ENCODE results near the gene PEX3. TPM values are rescaled to one million over a fixed set of nuclear protein-coding genes. Genes with fewer than 3 reads are reported as not detected.

PEX3 gene
- total RNA-seq, 1 donor from 2014 or later, result 21.0 TPM

DNA sequence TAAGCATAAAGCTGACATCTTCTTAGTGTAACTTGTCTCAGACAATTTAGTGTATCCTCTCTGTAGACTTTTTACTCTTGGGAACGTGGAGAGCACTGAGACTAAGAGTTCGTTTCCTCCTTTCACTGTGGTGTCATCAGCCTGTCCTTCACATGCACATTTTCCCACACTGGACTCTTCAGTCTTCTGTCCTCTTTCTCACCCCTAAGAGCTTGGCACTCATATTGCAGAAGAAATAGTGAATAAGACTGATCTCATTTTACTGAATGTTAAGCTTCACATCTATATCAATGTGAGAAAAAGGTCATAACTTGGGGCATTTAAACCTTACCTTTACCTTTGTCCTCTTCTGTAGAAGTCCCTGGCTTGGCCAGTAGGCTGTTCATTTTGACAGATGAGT lies 35.4 kb downstream of the PEX3 start:
- no peaks in the 10 kb centered on the region for H3K9me3 ChIP-seq (replicated peaks)
- no peaks in the 10 kb centered on the region for H3K36me3 ChIP-seq
- H3K27ac ChIP-seq (replicated peaks), result no peak overlapping the region
- H3K4me3 ChIP-seq, result no peak overlapping the region
- H3K27me3 ChIP-seq (ENCODE audit: low read depth), result no peaks in the 10 kb centered on the region
- intact Hi-C loops (cut with micrococcal nuclease), result no loop called here
- no peaks in the 10 kb centered on the region for H3K4me1 ChIP-seq
- DNase-seq, result no peak
- TF ChIP-seq, protein P1, sequence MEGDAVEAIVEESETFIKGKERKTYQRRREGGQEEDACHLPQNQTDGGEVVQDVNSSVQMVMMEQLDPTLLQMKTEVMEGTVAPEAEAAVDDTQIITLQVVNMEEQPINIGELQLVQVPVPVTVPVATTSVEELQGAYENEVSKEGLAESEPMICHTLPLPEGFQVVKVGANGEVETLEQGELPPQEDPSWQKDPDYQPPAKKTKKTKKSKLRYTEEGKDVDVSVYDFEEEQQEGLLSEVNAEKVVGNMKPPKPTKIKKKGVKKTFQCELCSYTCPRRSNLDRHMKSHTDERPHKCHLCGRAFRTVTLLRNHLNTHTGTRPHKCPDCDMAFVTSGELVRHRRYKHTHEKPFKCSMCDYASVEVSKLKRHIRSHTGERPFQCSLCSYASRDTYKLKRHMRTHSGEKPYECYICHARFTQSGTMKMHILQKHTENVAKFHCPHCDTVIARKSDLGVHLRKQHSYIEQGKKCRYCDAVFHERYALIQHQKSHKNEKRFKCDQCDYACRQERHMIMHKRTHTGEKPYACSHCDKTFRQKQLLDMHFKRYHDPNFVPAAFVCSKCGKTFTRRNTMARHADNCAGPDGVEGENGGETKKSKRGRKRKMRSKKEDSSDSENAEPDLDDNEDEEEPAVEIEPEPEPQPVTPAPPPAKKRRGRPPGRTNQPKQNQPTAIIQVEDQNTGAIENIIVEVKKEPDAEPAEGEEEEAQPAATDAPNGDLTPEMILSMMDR (IDR thresholded peaks at IDR 0.05; ENCODE audit: borderline replicate concordance), result no peak

DNA sequence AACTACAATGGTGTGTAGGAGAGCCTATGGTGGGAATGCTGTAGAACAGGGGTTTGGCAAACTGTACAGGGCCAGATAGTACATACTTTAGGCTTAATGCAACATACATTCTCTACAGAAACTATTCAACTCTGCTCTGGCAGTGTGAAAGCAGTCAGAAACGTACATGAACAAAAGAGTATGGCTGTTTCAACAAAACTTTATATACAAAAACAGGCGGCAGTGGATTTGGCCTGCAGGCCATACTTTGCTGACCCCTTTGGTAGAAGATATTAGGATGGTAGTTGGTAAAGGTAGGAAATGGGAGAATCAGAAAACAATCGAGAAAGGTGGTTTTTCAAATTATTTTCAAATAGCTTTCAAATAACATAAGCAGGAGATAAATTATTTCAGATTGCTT lies 36.1 kb downstream of the PEX3 start:
- no peaks in the 10 kb centered on the region for H3K36me3 ChIP-seq
- H3K4me3 ChIP-seq, result no peak overlapping the region
- H3K27me3 ChIP-seq (ENCODE audit: low read depth), result no peaks in the 10 kb centered on the region
- TF ChIP-seq, protein P1 (IDR thresholded peaks at IDR 0.05; ENCODE audit: borderline replicate concordance), result no peak
- H3K27ac ChIP-seq (replicated peaks), result no peak overlapping the region
- DNase-seq, result no peak
- no peaks in the 10 kb centered on the region for H3K9me3 ChIP-seq (replicated peaks)
- intact Hi-C loops (cut with micrococcal nuclease), result no loop called here
- no peaks in the 10 kb centered on the region for H3K4me1 ChIP-seq

DNA sequence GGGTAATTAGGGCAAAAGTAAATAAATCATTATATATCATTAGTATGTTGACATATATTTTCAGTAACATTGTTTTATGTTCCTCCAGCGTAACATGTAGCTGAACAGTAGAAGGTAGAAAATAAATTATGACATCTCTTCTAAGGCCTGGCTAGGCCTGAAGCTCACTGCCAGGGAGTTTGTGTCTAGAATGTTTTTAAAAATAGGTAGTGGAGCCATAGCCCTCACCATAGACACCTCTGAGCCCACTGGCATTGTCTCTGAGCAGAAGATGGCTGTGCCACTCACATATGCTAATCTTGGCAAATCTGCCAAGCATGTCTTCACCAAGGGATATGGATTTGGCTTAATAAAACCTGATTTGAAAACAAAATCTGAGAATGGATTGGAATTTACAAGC lies 39.6 kb downstream of the PEX3 start:
- intact Hi-C loops (cut with micrococcal nuclease), result no loop called here
- no peaks in the 10 kb centered on the region for H3K27me3 ChIP-seq (ENCODE audit: low read depth)

DNA sequence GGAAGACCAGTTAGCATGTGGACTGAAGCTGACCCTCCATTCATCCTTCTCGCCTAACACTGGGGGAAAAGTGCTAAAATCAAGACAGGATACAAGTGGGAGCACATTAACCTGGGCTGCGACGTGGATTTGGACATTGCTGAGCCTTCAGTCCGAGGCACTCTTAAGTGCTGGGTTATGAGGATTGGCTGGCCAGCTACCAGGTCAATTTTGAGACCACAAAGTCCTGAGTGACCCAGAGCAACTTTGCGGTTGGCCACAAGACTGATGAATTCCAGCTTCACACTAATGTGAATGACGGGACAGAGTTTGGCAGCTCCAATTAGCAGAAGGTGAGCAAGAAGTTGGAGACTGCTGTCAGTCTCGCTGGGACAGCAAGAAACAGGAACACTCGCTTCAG lies 40.2 kb downstream of the PEX3 start:
- TF ChIP-seq, protein P1 (IDR thresholded peaks at IDR 0.05; ENCODE audit: borderline replicate concordance), result no peak
- DNase-seq, result no peak
- Histone ChIP-seq H3K27ac (replicated peaks) (peak overlapping the region; percentile 34), H3K9me3 (replicated peaks) (no peaks in the 10 kb centered on the region), H3K36me3 (peaks cover 23% of the 10 kb centered on the region), H3K4me3 (no peak overlapping the region), H3K27me3 (ENCODE audit: low read depth) (no peaks in the 10 kb centered on the region), H3K4me1 (no peaks in the 10 kb centered on the region)
- intact Hi-C loops (cut with micrococcal nuclease), result no loop called here

More for the DNA sequence above, 39.6 kb downstream of the PEX3 start:
- H3K4me1 ChIP-seq, result no peaks in the 10 kb centered on the region
- no peak overlapping the region for H3K4me3 ChIP-seq
- TF ChIP-seq, protein P1 (IDR thresholded peaks at IDR 0.05; ENCODE audit: borderline replicate concordance), result no peak
- DNase-seq, result no peak
- H3K27ac ChIP-seq (replicated peaks), result no peak overlapping the region
- no peaks in the 10 kb centered on the region for H3K9me3 ChIP-seq (replicated peaks)
- H3K36me3 ChIP-seq, result peaks cover 18% of the 10 kb centered on the region

DNA sequence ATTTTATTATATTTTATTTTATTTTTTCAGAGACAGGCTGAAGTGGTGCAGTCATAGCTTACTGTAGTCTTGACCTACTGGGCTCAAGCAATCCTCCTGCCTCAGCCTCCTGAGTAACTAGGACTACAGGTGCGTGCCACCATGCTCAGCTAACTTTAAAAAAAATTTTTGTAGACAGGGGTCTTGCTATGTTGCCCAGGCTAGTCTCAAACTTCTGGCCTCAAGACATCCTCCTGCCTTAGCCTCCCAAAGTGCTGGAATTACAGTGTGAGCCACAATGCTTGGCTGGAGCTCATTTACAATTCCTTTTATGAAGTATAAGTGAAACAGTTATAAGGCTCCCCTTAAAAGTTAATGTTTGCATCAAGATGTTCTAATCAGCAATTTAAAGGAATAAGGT lies 46.4 kb downstream of the PEX3 start:
- TF ChIP-seq, protein P1 (IDR thresholded peaks at IDR 0.05; ENCODE audit: borderline replicate concordance), result no peak
- no peaks in the 10 kb centered on the region for H3K27me3 ChIP-seq (ENCODE audit: low read depth)
- H3K4me1 ChIP-seq, result no peaks in the 10 kb centered on the region
- no peak for DNase-seq
- H3K27ac ChIP-seq (replicated peaks), result no peak overlapping the region
- H3K9me3 ChIP-seq (replicated peaks), result no peaks in the 10 kb centered on the region
- peaks cover 82% of the 10 kb centered on the region for H3K36me3 ChIP-seq
- intact Hi-C loops (cut with micrococcal nuclease), result no loop called here
- H3K4me3 ChIP-seq, result no peak overlapping the region

DNA sequence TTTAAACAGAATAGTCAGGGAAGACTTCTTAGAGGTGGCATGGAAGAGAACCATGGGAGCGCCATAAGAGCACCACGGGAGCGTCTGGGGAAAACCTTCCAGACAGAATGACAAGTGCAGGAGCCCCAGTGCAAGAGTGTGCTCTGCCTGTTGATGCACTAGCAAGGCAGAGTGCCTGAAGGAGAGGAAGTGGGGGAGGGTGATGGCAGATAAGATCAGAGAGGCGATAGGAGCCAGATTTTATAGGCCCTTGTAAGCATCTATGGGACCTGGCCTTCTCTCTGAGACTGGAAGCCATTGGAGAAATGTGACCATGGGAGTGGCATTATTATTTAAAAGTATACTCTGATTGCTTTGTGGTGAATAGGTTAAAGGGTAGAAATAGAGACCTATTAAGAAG lies 47.8 kb downstream of the PEX3 start:
- TF ChIP-seq, protein P1 (IDR thresholded peaks at IDR 0.05; ENCODE audit: borderline replicate concordance), result no peak
- Histone ChIP-seq H3K4me1 (no peaks in the 10 kb centered on the region), H3K27me3 (ENCODE audit: low read depth) (no peaks in the 10 kb centered on the region), H3K4me3 (no peak overlapping the region), H3K9me3 (replicated peaks) (no peaks in the 10 kb centered on the region), H3K27ac (replicated peaks) (no peak overlapping the region), H3K36me3 (peaks cover 92% of the 10 kb centered on the region)
- intact Hi-C loops (cut with micrococcal nuclease), result no loop called here
- DNase-seq, result no peak
